PC-9 (cell line): Measurements from ENCODE around the gene PPHLN1. TPM values are rescaled to one million over a fixed set of nuclear protein-coding genes. Genes with fewer than 3 reads are reported as not detected.

Experiments used
- BruUV-seq: library from RNA; stranded (reverse); fragments of 400-500 nt; replicated peaks from 2 replicates; lab custom pipeline; 2021; lab: Mats Ljungman, UMichigan
- CTCF ChIA-PET: fragments of 300-600 bp; sonication (Branson Sonifier 250); formaldehyde crosslinking; loops from one replicate; lab custom pipeline; 2022; ENCODE audit warnings: antibody characterized with exemption; lab: Charles Lee
- POLR2A ChIA-PET: fragments of 300-600 bp; sonication (Branson Sonifier 250); formaldehyde crosslinking; loops from one replicate; lab custom pipeline; 2022; ENCODE audit warnings: antibody characterized with exemption; ENCODE audit not compliant: unreplicated experiment; lab: Charles Lee
- DNase-seq, 2 experiments: peaks; one replicate each; pipeline versions ENCODE4 v3.0.0 to v3.0.0-alpha.2; 2015 to 2022; ENCODE audit warnings: mixed read lengths in 1 of 2
- H2AFZ ChIP-seq: fragments of 200-600 bp; sonication (generic); 2 replicates; pipeline ENCODE4 v1.8.1; 2017; ENCODE audit warnings: antibody characterized with exemption
- H3F3A ChIP-seq: fragments of 200-600 bp; sonication (generic); 2 replicates; pipeline ENCODE4 v1.8.1; 2017; ENCODE audit warnings: antibody characterized with exemption, mild to moderate bottlenecking, low read depth; ENCODE audit not compliant: insufficient read depth
- H3K27ac ChIP-seq: fragments of 200-600 bp; sonication (generic); 2 replicates; pipeline ENCODE4 v1.6.1; 2016; ENCODE audit warnings: mixed run types
- H3K27me3 ChIP-seq: fragments of 200-600 bp; sonication (generic); 2 replicates; pipeline ENCODE4 v1.6.1; 2016; ENCODE audit warnings: low read depth, mixed run types; ENCODE audit not compliant: insufficient read depth
- H3K36me3 ChIP-seq: fragments of 200-600 bp; sonication (generic); 2 replicates; pipeline ENCODE4 v1.6.1; 2016; ENCODE audit warnings: low read depth, mixed run types
- H3K4me1 ChIP-seq: fragments of 200-600 bp; sonication (generic); replicated peaks from 2 replicates; pipeline ENCODE4 v1.6.1; 2016; ENCODE audit warnings: mixed run types; ENCODE audit not compliant: insufficient read depth
- H3K4me2 ChIP-seq: fragments of 200-600 bp; sonication (generic); 2 replicates; pipeline ENCODE4 v1.6.1; 2017; ENCODE audit warnings: mixed run types
- H3K4me3 ChIP-seq: fragments of 200-600 bp; sonication (generic); 2 replicates; pipeline ENCODE4 v1.6.1; 2016; ENCODE audit warnings: mixed run types
- H3K79me2 ChIP-seq: fragments of 200-600 bp; sonication (generic); 2 replicates; pipeline ENCODE4 v1.6.1; 2017; ENCODE audit warnings: low read depth, mixed run types
- H3K9me2 ChIP-seq: fragments of 200-600 bp; sonication (generic); 2 replicates; pipeline ENCODE4 v1.8.1; 2017; ENCODE audit warnings: mild to moderate bottlenecking; ENCODE audit not compliant: insufficient read depth
- H3K9me3 ChIP-seq: fragments of 200-600 bp; sonication (generic); 2 replicates; pipeline ENCODE4 v1.8.1; 2016; ENCODE audit warnings: low read depth; ENCODE audit not compliant: insufficient read depth
- H4K20me1 ChIP-seq: fragments of 200-600 bp; sonication (generic); 2 replicates; pipeline ENCODE4 v1.8.1; 2017; ENCODE audit not compliant: insufficient read depth
- EZH2 ChIP-seq: fragments of 200-600 bp; sonication (generic); IDR thresholded peaks from 2 replicates; pipeline ENCODE4 v1.8.0; 2017; ENCODE audit warnings: antibody characterized with exemption, low read depth
- intact Hi-C: fragments of 100-400 bp; cut with micrococcal nuclease; formaldehyde crosslinking; loops from one replicate; pipeline ENCODE4 v1.10.0; 2022; ENCODE audit not compliant: unreplicated experiment
- total RNA-seq: library from RNA; stranded (reverse); gene quantifications from 2 replicates; pipeline ENCODE4 v1.2.3, GENCODE V29; 2021
- TF ChIP-seq, protein P1 (sequence below): fragments of 200-600 bp; sonication (generic); conservative IDR thresholded peaks from 2 replicates; pipeline ENCODE4 v1.6.1; 2017; ENCODE audit warnings: mixed run types, antibody characterized with exemption, mild to moderate bottlenecking, moderate library complexity

The PPHLN1 gene
- total RNA-seq, 1 experiment from 2014 or later, result 61.9 TPM

DNA sequence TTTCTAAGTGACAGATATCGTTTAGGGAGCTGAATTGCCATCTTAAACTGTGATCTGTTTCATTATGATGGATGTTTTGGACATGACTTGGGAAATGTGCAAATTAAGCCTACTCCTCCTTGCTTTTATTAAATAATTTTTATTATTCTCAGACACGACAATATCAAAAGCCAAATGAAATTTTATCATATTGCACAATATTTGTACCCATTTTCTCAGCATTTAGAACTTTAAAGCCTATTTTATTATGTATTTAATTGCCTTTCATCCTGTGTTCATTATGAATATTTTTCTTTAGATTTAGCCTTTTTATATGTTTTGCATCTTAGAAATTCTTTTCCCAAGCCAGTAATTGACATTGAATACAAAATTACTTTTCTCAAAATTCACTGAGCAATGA is 102.9 kb downstream of the PPHLN1 start:
- no peaks in the 10 kb centered on the region for H3K79me2 ChIP-seq
- ChIA-PET POLR2A (no interaction called here), CTCF (interaction anchor here (0.5 kb wide), 1 partner anchor 56 kb away, joined by 3 read pairs; no protein-coding TSS in a partner anchor)
- no peak for DNase-seq
- TF ChIP-seq, protein P1, sequence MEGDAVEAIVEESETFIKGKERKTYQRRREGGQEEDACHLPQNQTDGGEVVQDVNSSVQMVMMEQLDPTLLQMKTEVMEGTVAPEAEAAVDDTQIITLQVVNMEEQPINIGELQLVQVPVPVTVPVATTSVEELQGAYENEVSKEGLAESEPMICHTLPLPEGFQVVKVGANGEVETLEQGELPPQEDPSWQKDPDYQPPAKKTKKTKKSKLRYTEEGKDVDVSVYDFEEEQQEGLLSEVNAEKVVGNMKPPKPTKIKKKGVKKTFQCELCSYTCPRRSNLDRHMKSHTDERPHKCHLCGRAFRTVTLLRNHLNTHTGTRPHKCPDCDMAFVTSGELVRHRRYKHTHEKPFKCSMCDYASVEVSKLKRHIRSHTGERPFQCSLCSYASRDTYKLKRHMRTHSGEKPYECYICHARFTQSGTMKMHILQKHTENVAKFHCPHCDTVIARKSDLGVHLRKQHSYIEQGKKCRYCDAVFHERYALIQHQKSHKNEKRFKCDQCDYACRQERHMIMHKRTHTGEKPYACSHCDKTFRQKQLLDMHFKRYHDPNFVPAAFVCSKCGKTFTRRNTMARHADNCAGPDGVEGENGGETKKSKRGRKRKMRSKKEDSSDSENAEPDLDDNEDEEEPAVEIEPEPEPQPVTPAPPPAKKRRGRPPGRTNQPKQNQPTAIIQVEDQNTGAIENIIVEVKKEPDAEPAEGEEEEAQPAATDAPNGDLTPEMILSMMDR, result no peak
- TF ChIP-seq EZH2, result no peak
- no peak overlapping the region for H3K27ac ChIP-seq
- 0 out of 2 replicates have a peak, but pooled peaks cover 4% of the 10 kb centered on the region for H3K9me3 ChIP-seq
- H2AFZ ChIP-seq, result no peak overlapping the region
- no peaks in the 10 kb centered on the region for H3K4me1 ChIP-seq
- intact Hi-C loops, result no loop called here
- no peaks in the 10 kb centered on the region for H4K20me1 ChIP-seq
- no peak overlapping the region for H3K4me3 ChIP-seq
- no peaks in the 10 kb centered on the region for H3K36me3 ChIP-seq
- H3K27me3 ChIP-seq, result no peaks in the 10 kb centered on the region
- H3K9me2 ChIP-seq, result no peaks in the 10 kb centered on the region; the same call in 1 of the 2 replicates
- no peaks in the 10 kb centered on the region for H3F3A ChIP-seq
- H3K4me2 ChIP-seq, result no peak overlapping the region
- no TSS peak for BruUV-seq

DNA sequence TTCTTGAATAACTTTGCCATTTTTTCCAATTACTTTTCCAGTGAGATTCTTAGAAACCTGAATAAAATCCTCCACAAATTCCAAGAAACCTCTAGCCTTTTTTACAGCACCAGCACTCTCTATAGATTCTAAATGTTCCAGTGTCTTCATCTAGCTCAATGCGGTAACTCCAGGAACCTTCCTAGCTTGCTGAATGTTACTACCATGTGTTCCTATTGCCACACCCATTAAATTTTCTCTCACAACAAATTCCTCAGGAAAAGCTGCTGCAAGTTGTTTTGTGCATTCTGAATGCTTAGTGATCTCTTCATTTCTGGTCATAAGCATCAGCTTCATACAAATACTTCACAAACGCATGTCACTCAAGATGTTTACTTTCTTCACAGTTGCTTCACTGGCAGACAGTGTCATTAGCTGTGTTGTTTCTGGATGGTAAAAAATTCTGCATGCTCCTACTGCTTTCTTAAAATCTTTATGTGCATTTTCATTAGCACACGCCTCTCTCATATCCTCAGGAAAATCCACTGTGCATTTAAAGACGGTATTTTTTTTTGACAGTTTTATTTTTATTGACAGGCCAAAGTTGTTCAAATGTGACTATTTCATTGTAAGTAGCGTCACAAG is 106.7 kb downstream of the PPHLN1 start:
- Histone ChIP-seq H2AFZ (no peak overlapping the region), H3K4me3 (no peak overlapping the region), H3K9me2 (no peaks in the 10 kb centered on the region; the same call in 1 of the 2 replicates), H3K27me3 (no peaks in the 10 kb centered on the region), H3K9me3 (0 out of 2 replicates have a peak, but pooled peaks cover 4% of the 10 kb centered on the region), H4K20me1 (no peaks in the 10 kb centered on the region), H3K4me2 (no peak overlapping the region), H3K4me1 (no peaks in the 10 kb centered on the region), H3K36me3 (no peaks in the 10 kb centered on the region; the same call in 1 of the 2 replicates), H3K27ac (no peak overlapping the region), H3K79me2 (no peaks in the 10 kb centered on the region), H3F3A (no peaks in the 10 kb centered on the region)
- TF ChIP-seq EZH2, result no peak
- TF ChIP-seq, protein P1, result no peak
- ChIA-PET POLR2A (no interaction called here), CTCF (no interaction called here)
- BruUV-seq, result no TSS peak
- intact Hi-C loops, result no loop called here
- no peak for DNase-seq

GRCh38 chr12:42440608-42441007 is 114.6 kb downstream of the PPHLN1 start:
- TF ChIP-seq, protein P1, result no peak
- TF ChIP-seq EZH2, result no peak

More at GRCh38 chr12:42440608-42441007, 114.6 kb downstream of the PPHLN1 start:
- Histone ChIP-seq H3K9me2 (no peaks in the 10 kb centered on the region), H3K9me3 (no peaks in the 10 kb centered on the region), H4K20me1 (no peaks in the 10 kb centered on the region), H3K4me2 (no peak overlapping the region), H3K79me2 (no peaks in the 10 kb centered on the region), H3K36me3 (peaks cover 6% of the 10 kb centered on the region; the same call in 1 of the 2 replicates), H3F3A (no peaks in the 10 kb centered on the region; the same call in 1 of the 2 replicates), H3K27me3 (no peaks in the 10 kb centered on the region), H3K4me1 (no peaks in the 10 kb centered on the region), H3K4me3 (no peak overlapping the region), H3K27ac (no peak overlapping the region), H2AFZ (no peak overlapping the region)
- CTCF ChIA-PET, result no interaction called here
- DNase-seq, result no peak
- BruUV-seq, result no TSS peak
- intact Hi-C loops, result no loop called here
- POLR2A ChIA-PET, result no interaction called here
